Fibroblast of the conjunctiva (primary cell): Measurements from ENCODE around the gene SLC20A1.
"Not testable (repeated sequence)": the region's sequence is repeated elsewhere in the genome, so short reads cannot be mapped to it uniquely, and the experiment has no call there.

Experiments used
- DNase-seq: peaks from one replicate; pipeline ENCODE4 v3.0.0-alpha.2; 2010; ENCODE audit warnings: low read depth

SLC20A1 gene

DNA sequence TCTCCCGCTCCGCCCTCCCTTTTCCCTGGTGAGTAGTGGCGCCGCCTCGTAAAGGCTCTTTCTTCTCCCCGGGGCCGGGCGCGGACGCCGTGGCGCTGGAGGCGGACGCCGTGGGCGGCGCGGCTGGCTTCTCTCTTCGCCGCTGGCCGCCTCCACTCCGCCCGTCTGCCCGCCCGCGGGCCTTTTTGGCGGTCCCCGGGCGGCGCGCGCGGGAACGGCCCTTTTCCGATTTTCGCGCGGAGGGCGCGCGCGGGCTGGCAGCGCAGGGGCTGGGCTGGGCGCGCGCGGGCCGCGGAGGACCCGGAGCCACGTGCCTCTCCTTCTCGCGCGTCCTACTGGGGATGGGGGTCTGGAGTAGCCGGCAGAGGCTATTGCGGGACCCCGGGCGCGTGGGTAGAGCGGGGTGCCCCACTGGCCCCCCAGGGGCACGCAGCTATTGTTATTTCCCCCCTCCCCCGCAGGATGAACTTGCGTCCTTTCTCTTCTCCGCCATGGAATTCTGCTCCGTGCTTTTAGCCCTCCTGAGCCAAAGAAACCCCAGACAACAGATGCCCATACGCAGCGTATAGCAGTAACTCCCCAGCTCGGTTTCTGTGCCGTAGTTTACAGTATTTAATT is 472 bp downstream of the SLC20A1 start:
- no peak for DNase-seq

DNA sequence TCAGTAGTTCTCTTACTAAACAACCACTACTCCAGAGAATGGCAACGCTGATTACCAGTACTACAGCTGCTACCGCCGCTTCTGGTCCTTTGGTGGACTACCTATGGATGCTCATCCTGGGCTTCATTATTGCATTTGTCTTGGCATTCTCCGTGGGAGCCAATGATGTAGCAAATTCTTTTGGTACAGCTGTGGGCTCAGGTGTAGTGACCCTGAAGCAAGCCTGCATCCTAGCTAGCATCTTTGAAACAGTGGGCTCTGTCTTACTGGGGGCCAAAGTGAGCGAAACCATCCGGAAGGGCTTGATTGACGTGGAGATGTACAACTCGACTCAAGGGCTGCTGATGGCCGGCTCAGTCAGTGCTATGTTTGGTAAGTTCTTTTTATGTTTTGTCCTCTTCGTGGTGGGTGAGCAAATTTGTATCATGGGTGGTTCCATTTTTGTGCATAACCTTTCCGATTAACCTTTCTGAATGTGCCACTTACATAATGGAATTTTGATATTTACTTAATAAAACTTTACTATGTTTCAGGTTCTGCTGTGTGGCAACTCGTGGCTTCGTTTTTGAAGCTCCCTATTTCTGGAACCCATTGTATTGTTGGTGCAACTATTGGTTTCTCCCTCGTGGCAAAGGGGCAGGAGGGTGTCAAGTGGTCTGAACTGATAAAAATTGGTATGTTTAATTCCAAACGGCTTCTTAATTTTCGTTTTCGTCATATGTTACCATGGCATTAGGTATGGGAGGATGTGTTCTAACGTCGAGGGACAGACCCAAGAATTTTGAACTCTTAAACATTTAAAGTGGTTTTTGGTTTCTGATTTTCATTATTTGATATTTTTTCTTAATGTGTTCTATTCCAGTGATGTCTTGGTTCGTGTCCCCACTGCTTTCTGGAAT is 1.3 kb downstream of the SLC20A1 start:
- DNase-seq: no peak

DNA sequence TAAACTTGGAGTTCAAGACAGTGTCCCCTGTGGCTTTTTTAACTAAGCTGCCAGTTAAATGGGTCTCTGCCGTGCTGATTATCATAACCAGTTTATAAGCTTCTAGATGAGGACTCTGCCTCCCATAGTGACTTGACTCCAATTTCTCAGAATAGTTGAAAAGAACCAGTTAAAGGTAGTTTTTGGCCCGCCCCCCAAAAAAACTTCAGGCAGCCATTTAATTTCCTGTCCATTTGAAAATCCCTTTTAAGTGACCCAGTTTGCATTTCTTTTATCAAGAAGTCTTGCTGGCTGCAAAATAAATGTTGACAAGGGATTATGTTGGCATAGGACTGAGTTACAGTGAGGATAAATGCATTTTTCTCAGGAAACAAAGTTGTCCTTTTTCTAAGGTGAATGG is 2.3 kb downstream of the SLC20A1 start:
- DNase-seq: no peak

DNA sequence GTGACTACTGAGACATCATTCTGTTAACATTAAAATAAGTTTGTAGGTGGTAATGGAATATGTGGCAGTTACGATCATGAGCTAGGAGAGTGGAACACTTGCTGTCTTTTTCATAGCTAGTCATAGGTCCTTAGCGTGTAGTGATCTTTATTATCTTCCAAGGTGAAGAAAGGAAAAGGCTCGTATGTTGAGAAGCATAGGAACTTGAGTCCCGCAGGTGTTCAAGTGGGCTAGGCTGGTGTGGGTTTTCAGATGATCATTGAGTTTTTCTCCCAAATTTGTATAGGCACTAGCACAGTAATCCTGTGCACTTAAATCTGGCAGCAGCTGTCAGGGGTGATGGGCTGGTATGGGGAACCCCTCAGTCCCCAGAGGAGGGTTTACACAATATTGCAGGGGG is 10.9 kb downstream of the SLC20A1 start:
- no peak for DNase-seq

DNA sequence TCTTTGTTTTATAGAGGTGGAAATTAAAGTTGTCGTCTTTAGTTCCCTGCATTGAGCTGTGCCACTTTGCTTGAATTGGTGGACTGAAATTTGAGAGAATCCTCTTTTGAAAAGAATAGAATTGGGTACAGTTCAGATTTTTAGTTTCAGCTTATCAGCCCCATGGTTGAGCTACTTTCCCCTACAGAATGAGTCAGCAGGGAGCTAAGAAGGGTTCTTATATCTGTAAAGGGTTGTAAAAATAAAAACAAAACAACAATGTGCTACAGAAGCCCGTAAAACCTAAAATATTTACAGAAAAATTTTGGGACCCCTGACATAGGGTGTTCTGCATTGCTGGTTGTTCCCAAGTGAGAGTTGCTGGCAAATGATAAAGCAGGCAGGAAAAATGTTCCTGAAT is 12.6 kb downstream of the SLC20A1 start:
- DNase-seq: no peak

DNA sequence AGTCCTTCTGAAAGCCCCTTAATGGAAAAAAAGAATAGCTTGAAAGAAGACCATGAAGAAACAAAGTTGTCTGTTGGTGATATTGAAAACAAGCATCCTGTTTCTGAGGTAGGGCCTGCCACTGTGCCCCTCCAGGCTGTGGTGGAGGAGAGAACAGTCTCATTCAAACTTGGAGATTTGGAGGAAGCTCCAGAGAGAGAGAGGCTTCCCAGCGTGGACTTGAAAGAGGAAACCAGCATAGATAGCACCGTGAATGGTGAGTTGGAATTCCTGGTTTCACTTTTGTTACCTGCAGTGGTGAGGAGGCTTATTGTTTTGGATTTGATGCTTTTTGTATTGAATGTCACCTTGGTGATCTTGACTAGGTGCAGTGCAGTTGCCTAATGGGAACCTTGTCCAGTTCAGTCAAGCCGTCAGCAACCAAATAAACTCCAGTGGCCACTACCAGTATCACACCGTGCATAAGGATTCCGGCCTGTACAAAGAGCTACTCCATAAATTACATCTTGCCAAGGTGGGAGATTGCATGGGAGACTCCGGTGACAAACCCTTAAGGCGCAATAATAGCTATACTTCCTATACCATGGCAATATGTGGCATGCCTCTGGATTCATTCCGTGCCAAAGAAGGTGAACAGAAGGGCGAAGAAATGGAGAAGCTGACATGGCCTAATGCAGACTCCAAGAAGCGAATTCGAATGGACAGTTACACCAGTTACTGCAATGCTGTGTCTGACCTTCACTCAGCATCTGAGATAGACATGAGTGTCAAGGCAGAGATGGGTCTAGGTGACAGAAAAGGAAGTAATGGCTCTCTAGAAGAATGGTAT is 13.3 kb downstream of the SLC20A1 start:
- DNase-seq: no peak

DNA sequence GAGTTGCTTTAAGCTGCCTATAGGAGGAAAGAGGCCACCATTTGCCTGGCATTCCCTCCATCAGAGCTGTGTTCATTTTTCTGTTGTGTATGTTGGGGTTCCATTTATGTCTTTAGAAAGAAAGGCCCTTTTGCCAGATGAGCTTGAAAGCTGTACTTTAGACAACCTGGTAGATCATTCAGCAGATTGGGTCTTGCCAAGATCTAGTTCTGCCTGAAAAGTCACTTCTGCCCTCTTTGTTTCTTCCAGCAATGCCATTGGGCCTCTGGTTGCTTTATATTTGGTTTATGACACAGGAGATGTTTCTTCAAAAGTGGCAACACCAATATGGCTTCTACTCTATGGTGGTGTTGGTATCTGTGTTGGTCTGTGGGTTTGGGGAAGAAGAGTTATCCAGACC is 14.4 kb downstream of the SLC20A1 start:
- no peak for DNase-seq

DNA sequence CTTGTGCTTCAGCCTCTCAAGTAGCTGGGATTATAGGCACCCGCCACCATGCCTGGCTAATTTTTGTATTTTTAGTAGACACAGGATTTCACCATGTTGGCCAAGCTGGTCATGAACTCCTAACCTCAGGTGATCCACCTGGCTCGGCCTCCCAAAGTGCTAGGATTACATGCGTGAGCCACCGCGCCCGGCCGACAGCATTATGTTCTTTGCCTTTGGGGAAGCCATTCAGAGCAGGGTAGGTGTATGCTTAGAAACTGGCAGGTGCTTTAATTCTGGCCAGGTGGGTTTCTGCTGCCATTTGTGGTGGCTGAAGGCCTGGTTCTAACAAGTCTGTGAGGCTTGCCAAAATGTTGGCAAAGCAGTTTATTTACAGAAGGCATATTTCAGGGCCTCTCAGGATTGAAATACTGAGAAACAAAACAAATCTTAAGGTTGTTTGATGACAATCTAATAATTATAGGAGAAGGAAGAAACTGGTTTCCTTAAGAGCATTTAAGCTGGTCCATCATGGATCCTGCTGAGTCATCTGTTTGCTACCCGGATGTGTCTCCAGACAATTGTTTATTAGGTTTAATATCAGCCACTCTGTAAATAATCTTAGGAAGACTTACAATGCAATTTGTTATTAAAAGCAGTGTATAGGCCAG is 16.0 kb downstream of the SLC20A1 start:
- no peak for DNase-seq

DNA sequence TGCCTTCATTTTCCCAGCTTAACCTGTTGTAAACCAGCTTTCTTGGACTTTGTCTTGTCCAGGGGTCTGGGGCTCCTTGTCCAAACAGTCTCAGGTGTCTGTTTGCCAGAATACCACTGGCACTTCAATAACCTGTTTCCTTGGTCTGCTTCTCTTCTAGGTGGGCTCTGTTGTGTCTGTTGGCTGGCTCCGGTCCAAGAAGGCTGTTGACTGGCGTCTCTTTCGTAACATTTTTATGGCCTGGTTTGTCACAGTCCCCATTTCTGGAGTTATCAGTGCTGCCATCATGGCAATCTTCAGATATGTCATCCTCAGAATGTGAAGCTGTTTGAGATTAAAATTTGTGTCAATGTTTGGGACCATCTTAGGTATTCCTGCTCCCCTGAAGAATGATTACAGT is 17.0 kb downstream of the SLC20A1 start:
- no peak for DNase-seq

DNA sequence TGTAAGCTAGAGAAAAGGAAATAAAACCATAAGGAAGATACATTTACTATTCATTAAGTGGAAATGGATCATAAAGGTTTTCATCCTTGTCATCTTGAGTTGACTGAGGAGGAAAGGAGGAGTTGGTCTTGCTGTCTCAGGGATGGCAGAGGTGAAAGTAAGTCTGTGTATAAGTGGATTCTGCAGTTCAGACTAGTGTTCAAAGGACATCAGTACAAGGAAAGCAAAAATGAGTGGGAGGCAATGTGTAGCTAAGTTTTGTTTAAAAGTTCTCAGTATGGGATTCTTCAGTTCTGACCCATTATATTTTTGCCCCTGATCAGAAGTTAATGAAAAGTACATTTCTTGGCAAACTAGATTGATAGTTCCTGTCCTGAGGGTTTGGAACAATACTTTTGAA is 18.9 kb downstream of the SLC20A1 start:
- no peak for DNase-seq

DNA sequence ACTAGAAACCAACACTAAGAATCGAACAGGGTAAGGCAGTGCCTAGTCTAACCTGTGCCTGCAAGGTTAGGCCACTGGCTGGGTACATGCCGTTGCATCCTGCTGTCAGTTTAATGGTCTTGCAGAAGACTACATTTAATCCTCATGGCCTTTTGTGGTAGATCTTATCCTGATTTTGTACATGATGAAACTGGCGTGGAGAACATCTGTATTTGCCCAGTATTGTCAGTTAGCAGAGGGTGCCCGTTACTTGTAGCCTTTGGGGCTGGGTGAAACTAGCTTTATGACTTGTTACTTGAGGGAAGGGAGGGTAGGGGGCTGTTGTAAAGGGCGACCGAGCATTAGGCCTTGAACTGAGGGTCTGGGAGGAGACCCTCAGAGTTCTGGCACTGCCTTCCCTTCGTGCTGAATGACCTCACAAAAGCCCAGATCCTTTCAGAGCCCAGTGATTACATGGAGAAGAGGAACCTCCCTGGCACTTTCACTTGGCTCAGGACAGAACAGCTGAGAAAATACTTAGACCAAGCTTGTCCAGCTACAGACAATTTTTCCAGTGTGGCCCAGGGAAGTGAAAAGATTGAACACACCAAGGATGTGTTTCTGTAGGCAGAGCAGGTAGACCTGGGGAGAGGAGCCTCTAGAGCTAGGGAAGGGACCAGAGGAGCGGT is 19.5 kb downstream of the SLC20A1 start:
- no peak for DNase-seq

DNA sequence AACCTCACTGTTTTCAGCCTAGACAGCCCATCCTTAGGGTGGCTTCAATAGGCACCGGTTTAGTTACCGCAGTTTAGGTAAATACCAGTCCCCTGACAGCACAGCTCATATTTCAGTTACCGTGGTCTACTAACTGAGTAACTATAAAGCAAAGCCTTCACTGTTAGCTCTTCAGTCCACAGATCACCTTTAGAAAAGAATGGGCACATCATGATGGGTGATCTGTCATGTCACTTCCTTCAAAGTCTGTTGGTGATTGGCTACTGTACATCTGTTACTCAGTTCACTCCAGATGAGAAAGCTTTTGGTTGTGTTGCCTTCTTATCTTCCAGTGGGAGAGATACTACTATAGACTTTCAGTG is 21.0 kb downstream of the SLC20A1 start:
- no peak for DNase-seq

DNA sequence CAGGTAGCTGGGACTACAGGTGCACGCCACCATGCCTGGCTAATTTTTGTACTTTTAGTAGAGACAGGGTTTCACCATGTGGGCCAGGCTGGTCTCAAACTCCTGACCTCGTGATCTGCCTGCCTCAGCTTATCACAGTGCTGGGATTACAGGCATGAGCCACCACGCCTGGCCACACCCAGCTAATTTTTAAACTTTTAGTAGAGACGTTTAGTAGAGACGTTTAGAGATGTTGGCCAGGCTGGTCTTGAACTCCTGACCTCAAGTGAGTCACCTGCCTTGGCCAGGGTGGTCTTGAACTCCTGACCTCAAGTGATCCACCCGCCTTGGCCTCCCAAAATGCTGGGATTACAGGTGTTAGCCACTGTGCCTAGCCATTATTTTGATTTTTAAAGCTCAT is 21.8 kb downstream of the SLC20A1 start:
- not testable (repeated sequence) for DNase-seq

DNA sequence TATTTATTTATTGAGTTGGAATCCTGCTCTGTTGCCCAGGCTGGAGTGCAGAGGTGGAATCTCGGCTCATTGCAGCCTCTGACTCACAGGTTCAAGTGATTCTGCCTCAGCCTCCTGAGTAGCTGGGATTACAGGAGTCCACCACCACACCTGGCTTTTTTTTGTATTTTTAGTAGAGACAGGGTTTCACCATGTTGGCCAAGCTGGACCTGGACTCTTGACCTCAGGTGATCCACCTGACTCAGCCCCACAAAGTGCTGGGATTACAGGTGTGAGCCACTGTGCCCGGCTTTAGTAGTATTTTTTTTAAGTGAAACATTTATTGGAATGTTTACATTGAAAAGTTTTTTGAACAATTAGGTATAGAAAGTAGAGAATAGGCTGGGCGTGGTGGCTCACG is 23.9 kb downstream of the SLC20A1 start:
- no peak for DNase-seq

DNA sequence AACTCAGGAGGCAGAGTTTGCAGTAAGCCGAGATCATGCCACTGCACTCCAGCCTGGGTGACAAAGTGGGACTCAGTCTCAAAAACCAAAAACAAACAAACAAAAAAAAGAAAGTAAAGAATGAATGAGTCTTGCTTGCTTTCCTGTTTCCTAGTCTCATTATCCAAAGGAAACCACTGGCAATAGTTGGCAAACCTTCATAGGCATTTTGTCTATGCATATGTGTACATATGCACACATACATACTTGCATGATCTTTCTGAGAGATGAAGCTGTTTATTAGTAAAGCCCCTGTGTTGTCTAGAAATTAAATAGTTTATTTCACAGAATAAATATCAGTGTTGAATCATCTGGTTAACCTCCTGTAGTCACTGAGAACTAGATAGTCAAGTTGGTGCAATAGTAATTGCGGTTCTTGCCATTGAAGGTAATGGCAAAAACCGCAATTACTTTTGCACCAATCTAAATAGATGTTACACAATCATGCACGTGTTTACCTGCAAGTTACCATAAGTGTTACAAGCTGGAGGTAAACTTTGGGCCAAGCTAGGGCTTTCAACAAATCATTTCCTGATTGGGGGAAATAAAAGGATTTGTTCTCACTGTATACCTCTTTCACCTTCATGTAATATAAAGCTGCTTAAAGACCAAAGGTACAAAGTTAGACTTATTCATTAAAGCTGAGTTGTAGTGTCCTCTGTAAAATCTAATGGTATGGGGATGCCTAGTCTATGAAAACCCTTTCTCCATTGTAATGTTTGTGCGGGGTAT is 24.7 kb downstream of the SLC20A1 start:
- no peak for DNase-seq

DNA sequence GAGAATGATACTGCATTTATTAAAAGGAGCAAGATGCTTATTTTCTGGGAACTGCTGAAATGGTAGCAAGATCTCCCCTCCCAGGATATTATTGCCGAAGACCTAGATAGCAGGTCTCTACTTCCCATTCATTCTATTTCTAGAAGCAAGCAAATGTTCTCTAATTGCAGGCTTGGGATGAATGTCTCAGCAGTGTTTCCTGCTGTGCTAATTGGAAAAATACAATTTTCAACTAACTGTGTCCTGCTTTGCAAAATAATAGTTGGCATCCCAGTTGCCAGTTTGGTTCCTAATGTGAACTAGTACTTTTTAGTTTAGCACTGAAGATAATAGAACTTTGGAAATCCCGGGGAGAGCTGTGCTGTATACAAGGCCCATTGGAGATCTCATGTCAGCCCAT is 26.1 kb downstream of the SLC20A1 start:
- no peak for DNase-seq

DNA sequence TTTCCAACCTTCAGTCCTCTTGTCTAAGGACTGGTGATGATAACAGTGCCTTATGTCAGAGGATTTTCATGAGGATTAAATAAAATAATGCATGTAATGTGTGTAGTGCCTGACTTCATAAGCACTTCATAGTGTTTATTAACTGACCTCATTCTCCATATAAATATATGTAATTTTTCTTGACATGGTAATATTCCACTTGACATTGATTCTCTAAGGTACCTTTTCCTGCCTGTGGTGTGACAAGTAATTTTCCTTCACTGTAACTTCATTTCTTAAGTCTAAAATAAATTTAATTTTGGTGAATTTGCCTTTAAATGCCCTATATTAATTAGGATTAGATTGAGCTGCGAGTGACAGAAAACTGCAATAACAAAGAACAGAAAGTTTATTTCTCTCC is 27.3 kb downstream of the SLC20A1 start:
- no peak for DNase-seq

DNA sequence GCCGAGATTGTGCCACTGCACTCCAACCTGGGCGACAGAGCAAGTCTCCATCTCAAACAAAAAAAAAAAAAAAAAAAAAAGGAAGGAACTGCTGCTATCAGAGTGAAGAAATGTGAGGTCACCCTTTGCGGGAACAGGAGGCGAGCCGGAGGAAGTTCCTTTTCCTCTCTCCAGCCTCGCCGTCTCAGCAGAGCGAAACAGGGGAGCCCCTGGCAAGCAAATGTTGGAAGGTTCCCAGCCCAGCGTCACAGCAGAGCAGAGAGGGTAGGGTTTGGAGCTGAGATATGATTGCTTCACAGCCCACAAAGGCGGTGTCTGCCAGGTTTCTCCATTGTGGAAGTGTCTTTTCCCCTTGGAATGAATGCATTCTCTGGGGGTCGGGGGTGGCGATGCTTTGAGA is 28.5 kb downstream of the SLC20A1 start:
- DNase-seq: no peak

DNA sequence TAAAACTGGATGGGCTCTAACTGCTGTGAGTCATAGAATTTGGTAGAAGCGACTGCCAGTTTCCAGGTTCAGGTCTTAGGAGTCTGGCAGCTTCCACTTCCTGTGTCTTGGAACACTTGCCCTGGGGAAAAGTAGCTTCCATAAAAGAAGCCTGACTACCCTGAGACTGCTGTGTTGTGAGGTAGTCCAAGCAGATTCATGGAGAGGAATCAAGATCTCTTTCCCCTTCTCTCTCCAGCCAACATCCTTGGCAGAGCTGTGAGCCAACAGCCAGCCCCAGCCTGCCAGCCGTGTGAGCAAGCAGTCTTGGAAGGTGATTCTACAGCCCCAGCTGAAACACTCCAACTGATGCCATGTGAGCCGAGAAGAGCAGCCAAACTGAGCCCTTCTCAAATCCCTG is 33.7 kb downstream of the SLC20A1 start:
- DNase-seq: no peak

DNA sequence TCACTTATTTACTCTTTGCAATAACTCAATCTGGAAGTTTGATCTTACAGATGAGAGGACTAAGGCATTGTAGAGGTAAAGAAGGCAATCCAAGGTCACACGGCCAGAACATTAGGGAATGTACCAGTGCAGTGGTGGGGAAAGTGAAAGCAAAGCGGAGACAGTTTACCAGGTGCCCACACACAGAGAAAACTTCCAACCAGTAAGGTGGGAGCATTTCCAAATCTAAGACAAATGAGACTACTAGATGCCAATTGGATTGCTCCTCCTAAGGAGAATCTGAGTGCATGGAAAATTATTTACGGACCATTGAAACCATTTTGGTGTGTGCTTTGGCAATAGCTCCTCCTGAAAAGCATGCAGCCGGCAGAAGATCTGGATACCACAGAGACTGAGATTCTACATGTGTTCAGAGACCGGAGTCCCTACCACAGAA is 34.9 kb downstream of the SLC20A1 start:
- DNase-seq: no peak

DNA sequence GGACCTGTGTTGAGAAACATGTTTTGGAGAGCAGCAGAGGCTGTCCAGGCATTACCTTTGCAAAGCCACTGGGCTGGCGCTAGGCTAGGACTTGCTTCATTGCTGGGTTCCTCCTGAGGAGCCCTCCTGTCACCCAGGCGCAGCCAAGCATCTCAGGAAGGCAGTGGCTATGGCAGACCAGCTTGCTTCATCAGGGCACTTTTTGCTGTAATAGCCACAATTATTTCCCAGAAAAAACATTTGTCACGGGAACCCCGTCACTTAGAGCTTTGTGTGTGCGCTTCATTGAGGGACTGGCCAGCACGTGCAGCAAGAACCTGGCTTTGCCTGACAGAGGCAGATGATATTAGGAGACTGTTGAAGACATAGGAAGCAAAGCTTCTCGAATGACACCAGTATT is 36.4 kb downstream of the SLC20A1 start:
- no peak for DNase-seq
